ENCODE data around the gene MMP24OS. TPM values are rescaled to one million over a fixed set of nuclear protein-coding genes. Genes with fewer than 3 reads are reported as not detected.

Gene MMP24OS
- total RNA-seq, 1 donor from 2014 or later, result 2.9 TPM

- H3K4me3 Mint-ChIP-seq, result peak overlapping the region; percentile 89
- H3K9me3 Mint-ChIP-seq, result no peaks in the 10 kb centered on the region
- Histone ChIP-seq H4K20me1 (ENCODE audit: low read depth) (peaks cover 12% of the 10 kb centered on the region), H3F3A (ENCODE audit: low read depth) (no peaks in the 10 kb centered on the region), H3K36me3 (no peaks in the 10 kb centered on the region), H2AFZ (replicated peaks) (no peak overlapping the region), H3K4me1 (peaks cover 6% of the 10 kb centered on the region), H3K27me3 (no peaks in the 10 kb centered on the region), H3K9ac (no peak overlapping the region), H3K27ac (no peak overlapping the region), H3K4me3 (no peak overlapping the region), H3K9me3 (ENCODE audit: low read depth) (no peaks in the 10 kb centered on the region), H3K4me2 (peak overlapping the region; percentile 98), H3K79me2 (ENCODE audit: low read depth) (peaks cover 32% of the 10 kb centered on the region)
- H3K27ac Mint-ChIP-seq, result no peak overlapping the region
- H3K36me3 Mint-ChIP-seq, result peaks cover 6% of the 10 kb centered on the region
- H3K4me1 Mint-ChIP-seq, result peaks cover 24% of the 10 kb centered on the region
- no peak for DNase-seq (ENCODE audit: low spot score)
- TF ChIP-seq CTCF (IDR thresholded peaks at IDR 0.05) (no peak), EZH2 (IDR thresholded peaks at IDR 0.05) (no peak), EZH2phosphoT487 (IDR thresholded peaks at IDR 0.05) (no peak)
- H3K27me3 Mint-ChIP-seq (ENCODE audit: insufficient read depth, low read depth), result peaks cover 9% of the 10 kb centered on the region
Observed at GRCh38 chr20:35285806-35286076, 7.8 kb upstream of the MMP24OS start.

- Mint-ChIP-seq H3K27ac (peak overlapping the region; percentile 68), H3K4me1 (peaks cover 24% of the 10 kb centered on the region), H3K36me3 (peaks cover 7% of the 10 kb centered on the region), H3K9me3 (no peaks in the 10 kb centered on the region), H3K27me3 (ENCODE audit: insufficient read depth, low read depth) (peaks cover 6% of the 10 kb centered on the region), H3K4me3 (peak overlapping the region; percentile 89)
- Histone ChIP-seq H3K4me2 (peak overlapping the region; percentile 98), H3K4me1 (peaks cover 6% of the 10 kb centered on the region), H3K4me3 (peak overlapping the region; percentile 83), H3K79me2 (ENCODE audit: low read depth) (peaks cover 32% of the 10 kb centered on the region), H3K27ac (no peak overlapping the region), H3K27me3 (no peaks in the 10 kb centered on the region), H3F3A (ENCODE audit: low read depth) (peaks cover under 1% of the 10 kb centered on the region), H4K20me1 (ENCODE audit: low read depth) (peaks cover 12% of the 10 kb centered on the region), H3K36me3 (no peaks in the 10 kb centered on the region), H3K9ac (peak overlapping the region; percentile 44), H2AFZ (replicated peaks) (peak overlapping the region; percentile 98), H3K9me3 (ENCODE audit: low read depth) (no peaks in the 10 kb centered on the region)
- no peak for DNase-seq (ENCODE audit: low spot score)
- no peak for TF ChIP-seq EZH2phosphoT487 (IDR thresholded peaks at IDR 0.05)
- no peak for TF ChIP-seq EZH2 (IDR thresholded peaks at IDR 0.05)
- no peak for TF ChIP-seq CTCF (IDR thresholded peaks at IDR 0.05)
Observed at GRCh38 chr20:35284992-35285805, 7.3 kb upstream of the MMP24OS start.

GRCh38 chr20:35284267-35284991 lies 6.5 kb upstream of the MMP24OS start, which contains the start of gene EIF6:
Gene EIF6, minus strand, starts transcription at chr20:35284772. Its CDS starts 285 bp downstream, at chr20:35284487.
- Histone ChIP-seq H3K27ac (peak within 1 kb of the TSS; percentile 71), H3K79me2 (ENCODE audit: low read depth) (peaks cover 32% of the 10 kb centered on the region), H4K20me1 (ENCODE audit: low read depth) (peaks cover 12% of the 10 kb centered on the region)

More at GRCh38 chr20:35284267-35284991, 6.5 kb upstream of the MMP24OS start, which contains the start of gene EIF6:
- H3K4me3 ChIP-seq, result peak within 1 kb of the TSS; percentile 83
- Mint-ChIP-seq H3K27ac (peak within 1 kb of the TSS; percentile 68), H3K4me3 (peak within 1 kb of the TSS; percentile 89), H3K36me3 (peaks cover 14% of the 10 kb centered on the region), H3K9me3 (no peaks in the 10 kb centered on the region), H3K27me3 (ENCODE audit: insufficient read depth, low read depth) (peaks cover 3% of the 10 kb centered on the region), H3K4me1 (peaks cover 24% of the 10 kb centered on the region)
- no peaks in the 10 kb centered on the region for H3K27me3 ChIP-seq
- no peaks in the 10 kb centered on the region for H3K36me3 ChIP-seq
- H3K4me1 ChIP-seq, result peaks cover 6% of the 10 kb centered on the region
- no peak for TF ChIP-seq EZH2 (IDR thresholded peaks at IDR 0.05)
- no peak for TF ChIP-seq EZH2phosphoT487 (IDR thresholded peaks at IDR 0.05)
- H3K9me3 ChIP-seq (ENCODE audit: low read depth), result no peaks in the 10 kb centered on the region
- peak; percentile 94 for DNase-seq (ENCODE audit: low spot score)
- H3K4me2 ChIP-seq, result peak within 1 kb of the TSS; percentile 98
- H2AFZ ChIP-seq (replicated peaks), result peak within 1 kb of the TSS; percentile 98
- peak within 1 kb of the TSS; percentile 68 for H3K9ac ChIP-seq
- H3F3A ChIP-seq (ENCODE audit: low read depth), result peaks cover 7% of the 10 kb centered on the region

Data from neural progenitor cell (in vitro differentiated cells).